Endodermal cell (in vitro differentiated cells): ENCODE data around the gene CRYZ. TPM values are rescaled to one million over a fixed set of nuclear protein-coding genes. Genes with fewer than 3 reads are reported as not detected.

ENCODE experiments used
- DNase-seq: peaks from one replicate; pipeline ENCODE4 v3.0.0-alpha.2; 2017
- H3K27ac ChIP-seq: 2 replicates; pipeline ENCODE4 v1.5.1; 2013; ENCODE audit warnings: mild to moderate bottlenecking, low read depth, low read length, moderate library complexity
- H3K27me3 ChIP-seq: 2 replicates; pipeline ENCODE4 v1.6.1; 2013; ENCODE audit warnings: mild to moderate bottlenecking, low read length, moderate library complexity; ENCODE audit not compliant: insufficient read depth, control insufficient read depth, poor library complexity, severe bottlenecking
- H3K36me3 ChIP-seq: 2 replicates; pipeline ENCODE4 v1.7.0; 2013; ENCODE audit warnings: mild to moderate bottlenecking, low read length, moderate library complexity; ENCODE audit not compliant: control insufficient read depth, insufficient read depth
- H3K4me1 ChIP-seq: one replicate; pipeline ENCODE4 v1.7.0; 2013; ENCODE audit warnings: low read length; ENCODE audit not compliant: control insufficient read depth, insufficient read depth
- H3K4me3 ChIP-seq: 2 replicates; pipeline ENCODE4 v1.5.1; 2013; ENCODE audit warnings: mild to moderate bottlenecking, low read length, moderate library complexity
- H3K9ac ChIP-seq: 2 replicates; pipeline ENCODE4 v1.6.1; 2013; ENCODE audit warnings: mild to moderate bottlenecking, low read length, moderate library complexity; ENCODE audit not compliant: poor library complexity, severe bottlenecking; ENCODE audit errors: extremely low read depth
- H3K9me3 ChIP-seq: 2 replicates; pipeline ENCODE4 v1.6.1; 2013; ENCODE audit warnings: mild to moderate bottlenecking, low read length, moderate library complexity; ENCODE audit not compliant: control insufficient read depth
- H3K27ac Mint-ChIP-seq: 2 replicates; pipeline ENCODE4 v1.8.0; 2020; ENCODE audit warnings: mixed read lengths
- H3K27me3 Mint-ChIP-seq: 2 replicates; pipeline ENCODE4 v1.8.0; 2021; ENCODE audit warnings: mild to moderate bottlenecking, mixed read lengths; ENCODE audit not compliant: insufficient read depth
- H3K36me3 Mint-ChIP-seq: 2 replicates; pipeline ENCODE4 v1.8.0; 2020; ENCODE audit warnings: low read depth, mixed read lengths
- H3K4me1 Mint-ChIP-seq: 2 replicates; pipeline ENCODE4 v1.8.0; 2020; ENCODE audit warnings: mixed read lengths
- H3K4me3 Mint-ChIP-seq: 2 replicates; pipeline ENCODE4 v1.8.0; 2020; ENCODE audit warnings: mild to moderate bottlenecking, moderate library complexity, mixed read lengths
- H3K9me3 Mint-ChIP-seq: 2 replicates; pipeline ENCODE4 v1.8.0; 2020; ENCODE audit warnings: mild to moderate bottlenecking, mixed read lengths
- CTCF ChIP-seq: fragments of 200-600 bp; sonication (generic); conservative IDR thresholded peaks from 2 replicates; pipeline ENCODE4 v1.5.0; 2021; ENCODE audit warnings: antibody characterized with exemption, mild to moderate bottlenecking
- WGBS, 2 experiments: methylation state at CpG; one replicate each; pipeline versions ENCODE4 v1.1.5 to v1.1.7; 2013; ENCODE audit warnings: missing lambda C conversion rate in 2 of 2, mixed read lengths in 1 of 2; ENCODE audit not compliant: insufficient coverage in 1 of 2, insufficient read length in 1 of 2; 5-methylcytosine and 5-hydroxymethylcytosine counted together
- total RNA-seq, 2 donors: library from RNA; stranded (reverse); fragmentation: NEBNext Ultra II Directional in 1 of 2; extraction: Animal tissue kit (Norgen Biotek cat#: 25700) in 1 of 2; gene quantifications; 2 replicates in 1 of 2; 3 replicates in 1 of 2; pipeline ENCODE4 v1.2.1, GENCODE V29; 2021

CRYZ gene
- total RNA-seq, 2 donors from 2014 or later = 17.4 to 30.6 TPM

- no peak for DNase-seq
- 88 to 100% methylated on average over 1 to 2 of the region's 2 CpGs for WGBS, 2 experiments
- peaks cover 2% of the 10 kb centered on the region for H3K27me3 Mint-ChIP-seq
- no peak overlapping the region for H3K4me3 ChIP-seq
- no peaks in the 10 kb centered on the region for H3K4me1 ChIP-seq
- no peaks in the 10 kb centered on the region for H3K27me3 ChIP-seq
- TF ChIP-seq CTCF = no peak
- no peak overlapping the region for H3K9ac ChIP-seq
- H3K4me3 Mint-ChIP-seq = no peak overlapping the region
- H3K9me3 ChIP-seq = no peaks in the 10 kb centered on the region
- H3K36me3 ChIP-seq = no peaks in the 10 kb centered on the region
- no peaks in the 10 kb centered on the region for H3K36me3 Mint-ChIP-seq
- H3K9me3 Mint-ChIP-seq = no peaks in the 10 kb centered on the region
- H3K27ac ChIP-seq = no peak overlapping the region
- no peaks in the 10 kb centered on the region for H3K4me1 Mint-ChIP-seq
- H3K27ac Mint-ChIP-seq = no peak overlapping the region
These were observed 51.0 kb downstream of the CRYZ start for GRCh38 chr1:74681851-74682250.

- Histone ChIP-seq H3K27me3 (no peaks in the 10 kb centered on the region), H3K4me1 (no peaks in the 10 kb centered on the region), H3K9me3 (no peaks in the 10 kb centered on the region), H3K9ac (no peak overlapping the region), H3K36me3 (no peaks in the 10 kb centered on the region), H3K4me3 (no peak overlapping the region), H3K27ac (no peak overlapping the region)
- Mint-ChIP-seq H3K4me3 (no peak overlapping the region), H3K36me3 (no peaks in the 10 kb centered on the region), H3K4me1 (peaks cover under 1% of the 10 kb centered on the region), H3K27ac (no peak overlapping the region), H3K9me3 (no peaks in the 10 kb centered on the region), H3K27me3 (peaks cover 2% of the 10 kb centered on the region)
- no peak for TF ChIP-seq CTCF
- DNase-seq = no peak
- WGBS, 2 experiments = 81 to 100% methylated on average over 2 to 4 of the region's 4 CpGs
These were observed 51.4 kb downstream of the CRYZ start for GRCh38 chr1:74681449-74681848.

GRCh38 chr1:74681001-74681400 is 51.8 kb downstream of the CRYZ start:
- Mint-ChIP-seq H3K36me3 (no peaks in the 10 kb centered on the region), H3K27ac (no peak overlapping the region), H3K27me3 (peaks cover 2% of the 10 kb centered on the region), H3K4me3 (no peak overlapping the region), H3K4me1 (peaks cover 4% of the 10 kb centered on the region), H3K9me3 (no peaks in the 10 kb centered on the region)
- no peaks in the 10 kb centered on the region for H3K4me1 ChIP-seq
- WGBS, 2 experiments = 83 to 91% methylated on average over 2 to 3 of the region's 3 CpGs
- H3K9ac ChIP-seq = no peak overlapping the region
- no peak overlapping the region for H3K27ac ChIP-seq
- no peaks in the 10 kb centered on the region for H3K36me3 ChIP-seq
- H3K27me3 ChIP-seq = no peaks in the 10 kb centered on the region
- H3K4me3 ChIP-seq = no peak overlapping the region
- no peak for TF ChIP-seq CTCF
- no peaks in the 10 kb centered on the region for H3K9me3 ChIP-seq
- no peak for DNase-seq
